Thoracic aorta (tissue), 2 donors: ENCODE data around the gene EIF4E. TPM values are rescaled to one million over a fixed set of nuclear protein-coding genes. Genes with fewer than 3 reads are reported as not detected.

Experiments
- ATAC-seq: fragments of 150-250 bp; one replicate; pipeline ENCODE4 v1.8.0; 2017; ENCODE audit warnings: low read depth; ENCODE audit not compliant: insufficient number of reproducible peaks, low FRiP score
- DNase-seq: peaks from one replicate; pipeline ENCODE4 v3.0.0-alpha.2; 2020; ENCODE audit warnings: low spot score
- H3K27ac ChIP-seq, 2 donors: fragments of 200-600 bp; sonication (generic); 1 replicate in 1 of 2; 2 replicates in 1 of 2; pipeline ENCODE4 v1.5.1; 2016; ENCODE audit warnings: mild to moderate bottlenecking in 2 of 2, moderate library complexity in 2 of 2
- H3K27me3 ChIP-seq: fragments of 200-600 bp; sonication (generic); replicated peaks from 2 replicates; pipeline ENCODE4 v1.6.0; 2016; ENCODE audit warnings: mild to moderate bottlenecking; ENCODE audit not compliant: insufficient read depth
- H3K36me3 ChIP-seq: fragments of 200-600 bp; sonication (generic); one replicate; pipeline ENCODE4 v1.5.1; 2016
- H3K4me1 ChIP-seq, 2 donors: fragments of 200-600 bp; sonication (generic); 1 replicate in 1 of 2; 2 replicates in 1 of 2; pipeline versions ENCODE4 v1.5.1 to v1.6.0; 2016; ENCODE audit warnings: low read depth in 2 of 2, mild to moderate bottlenecking in 1 of 2; ENCODE audit not compliant: control insufficient read depth in 1 of 2
- H3K4me3 ChIP-seq: fragments of 200-600 bp; sonication (generic); 2 replicates; pipeline ENCODE4 v1.5.1; 2016; ENCODE audit warnings: mild to moderate bottlenecking
- H3K9me3 ChIP-seq: fragments of 200-600 bp; sonication (generic); 2 replicates; pipeline ENCODE4 v1.5.1; 2016
- total RNA-seq, 2 donors: library from RNA; depleted of rRNA; stranded (reverse); fragments of >200 nt; gene quantifications; one replicate each; pipeline versions ENCODE4 v1.1.0 to v1.2.3, GENCODE V29; 2016
- TF ChIP-seq, protein P1 (sequence below): fragments of 200-600 bp; sonication (generic); IDR thresholded peaks from one replicate; pipeline ENCODE4 v1.5.1; 2019; ENCODE audit warnings: antibody characterized with exemption

The EIF4E gene, protein sequence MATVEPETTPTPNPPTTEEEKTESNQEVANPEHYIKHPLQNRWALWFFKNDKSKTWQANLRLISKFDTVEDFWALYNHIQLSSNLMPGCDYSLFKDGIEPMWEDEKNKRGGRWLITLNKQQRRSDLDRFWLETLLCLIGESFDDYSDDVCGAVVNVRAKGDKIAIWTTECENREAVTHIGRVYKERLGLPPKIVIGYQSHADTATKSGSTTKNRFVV
- total RNA-seq = 100 to 1,000 TPM; 108 to 111 TPM

- Histone ChIP-seq H3K27ac (peak within 1 kb of the TSS; percentile 97 to 98), H3K9me3 (no peaks in the 10 kb centered on the region), H3K4me3 (peak within 1 kb of the TSS; percentile 100), H3K27me3 (no peaks in the 10 kb centered on the region), H3K36me3 (no peaks in the 10 kb centered on the region), H3K4me1 (peaks cover 16 to 20% of the 10 kb centered on the region in 2 donors)
- TF ChIP-seq, protein P1, sequence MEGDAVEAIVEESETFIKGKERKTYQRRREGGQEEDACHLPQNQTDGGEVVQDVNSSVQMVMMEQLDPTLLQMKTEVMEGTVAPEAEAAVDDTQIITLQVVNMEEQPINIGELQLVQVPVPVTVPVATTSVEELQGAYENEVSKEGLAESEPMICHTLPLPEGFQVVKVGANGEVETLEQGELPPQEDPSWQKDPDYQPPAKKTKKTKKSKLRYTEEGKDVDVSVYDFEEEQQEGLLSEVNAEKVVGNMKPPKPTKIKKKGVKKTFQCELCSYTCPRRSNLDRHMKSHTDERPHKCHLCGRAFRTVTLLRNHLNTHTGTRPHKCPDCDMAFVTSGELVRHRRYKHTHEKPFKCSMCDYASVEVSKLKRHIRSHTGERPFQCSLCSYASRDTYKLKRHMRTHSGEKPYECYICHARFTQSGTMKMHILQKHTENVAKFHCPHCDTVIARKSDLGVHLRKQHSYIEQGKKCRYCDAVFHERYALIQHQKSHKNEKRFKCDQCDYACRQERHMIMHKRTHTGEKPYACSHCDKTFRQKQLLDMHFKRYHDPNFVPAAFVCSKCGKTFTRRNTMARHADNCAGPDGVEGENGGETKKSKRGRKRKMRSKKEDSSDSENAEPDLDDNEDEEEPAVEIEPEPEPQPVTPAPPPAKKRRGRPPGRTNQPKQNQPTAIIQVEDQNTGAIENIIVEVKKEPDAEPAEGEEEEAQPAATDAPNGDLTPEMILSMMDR = peak; percentile 15
- DNase-seq (peak; percentile 87), ATAC-seq (peak; percentile 87)
These were observed at the start of gene EIF4E for GRCh38 chr4:98928505-98929340. Gene EIF4E, minus strand, starts transcription at chr4:98929133. Its CDS starts 21 bp downstream, at chr4:98929112.

GRCh38 chr4:98977557-98977956, 48.6 kb upstream of the EIF4E start:
- H3K4me3 ChIP-seq = peak overlapping the region; percentile 37
- peak overlapping the region; percentile 41 to 46 for H3K27ac ChIP-seq
- ATAC-seq = peak; percentile 87
- no peaks in the 10 kb centered on the region for H3K9me3 ChIP-seq
- H3K36me3 ChIP-seq = no peaks in the 10 kb centered on the region
- H3K4me1 ChIP-seq = peaks cover 8% of the 10 kb centered on the region in 2 donors
- no peaks in the 10 kb centered on the region for H3K27me3 ChIP-seq
- TF ChIP-seq, protein P1 = no peak
- no peak for DNase-seq

DNA sequence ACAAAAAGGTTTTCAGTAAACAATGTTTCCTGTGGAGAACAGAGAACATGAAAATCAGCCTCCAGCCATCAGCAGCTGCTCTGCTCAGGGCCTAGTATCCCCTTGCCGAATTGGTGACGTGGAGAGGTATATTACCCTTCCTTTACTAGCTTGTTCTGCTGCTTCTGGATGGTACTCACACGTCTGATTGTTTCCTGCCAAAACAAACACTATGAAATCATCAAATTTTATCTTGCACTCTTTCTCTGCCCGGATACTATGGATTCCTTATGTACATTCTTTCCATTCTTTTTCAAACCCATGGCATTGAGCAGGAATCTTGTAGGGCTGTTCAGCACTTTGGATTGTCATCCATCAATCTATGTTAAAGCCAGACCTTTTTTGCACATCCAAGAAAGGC, 47.8 kb upstream of the EIF4E start:
- peak overlapping the region in 1 of 2 donors; percentile 41 for H3K27ac ChIP-seq
- TF ChIP-seq, protein P1 = no peak
- no peaks in the 10 kb centered on the region for H3K27me3 ChIP-seq
- no peaks in the 10 kb centered on the region for H3K36me3 ChIP-seq
- ATAC-seq = no peak
- peaks cover 8% of the 10 kb centered on the region in 2 donors for H3K4me1 ChIP-seq
- no peak overlapping the region for H3K4me3 ChIP-seq
- no peaks in the 10 kb centered on the region for H3K9me3 ChIP-seq
- DNase-seq = no peak

DNA sequence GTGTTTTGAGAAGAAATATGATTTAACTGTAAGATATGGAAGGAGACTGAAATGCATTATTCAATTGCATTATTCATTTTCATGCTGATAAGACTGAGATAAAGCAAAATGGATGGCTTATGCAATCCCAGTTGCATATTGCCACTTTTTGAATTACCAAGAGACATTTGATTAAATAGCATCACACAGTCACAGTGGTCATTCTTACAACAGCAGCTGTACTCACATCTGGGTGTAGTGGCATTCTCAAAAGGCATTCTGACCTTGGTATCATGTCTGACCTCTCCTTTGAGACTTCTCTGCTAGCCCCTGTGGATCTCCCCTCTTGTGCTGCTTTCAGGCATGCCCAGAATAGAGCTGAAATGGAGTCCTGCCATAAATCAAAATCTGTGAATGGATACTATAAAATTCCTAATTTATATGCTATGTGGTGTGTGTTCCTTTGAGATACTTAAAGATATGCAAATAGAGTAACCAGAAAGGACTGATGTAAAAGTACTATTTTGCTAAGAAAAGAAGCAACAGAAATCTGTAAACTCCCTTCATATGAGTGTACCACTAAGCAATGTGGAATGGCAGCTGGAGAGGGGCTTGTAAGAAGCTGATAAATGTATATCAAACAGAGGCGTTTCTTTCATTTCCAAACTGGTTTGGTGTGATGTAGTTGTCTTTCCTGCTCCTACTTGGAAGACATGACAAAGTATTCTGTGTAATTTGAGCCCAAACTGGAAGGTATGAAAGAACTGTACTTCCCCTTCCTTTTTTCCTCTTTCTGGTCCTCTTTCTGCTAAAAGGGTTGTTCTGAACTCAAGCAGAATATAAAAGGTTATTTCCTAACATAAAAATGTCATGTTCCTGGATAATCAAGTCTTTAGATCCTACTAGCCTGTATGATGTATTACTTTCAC, 41.2 kb upstream of the EIF4E start:
- Histone ChIP-seq H3K36me3 (no peaks in the 10 kb centered on the region), H3K27me3 (no peaks in the 10 kb centered on the region), H3K4me1 (no peaks in the 10 kb centered on the region), H3K9me3 (no peaks in the 10 kb centered on the region), H3K27ac (no peak overlapping the region), H3K4me3 (no peak overlapping the region)
- TF ChIP-seq, protein P1 = no peak
- no peak for DNase-seq
- no peak for ATAC-seq
